Activated CD4-positive, alpha-beta T cell treated with anti-CD3 and anti-CD28 coated beads for 48 hours (primary cell): ENCODE data around the gene OR9A4.
"Not testable (repeated sequence)": the region's sequence is repeated elsewhere in the genome, so short reads cannot be mapped to it uniquely, and the experiment has no call there.

Source experiments
- DNase-seq: peaks from one replicate; pipeline ENCODE4 v3.0.0-alpha.2; 2020

The OR9A4 gene, protein sequence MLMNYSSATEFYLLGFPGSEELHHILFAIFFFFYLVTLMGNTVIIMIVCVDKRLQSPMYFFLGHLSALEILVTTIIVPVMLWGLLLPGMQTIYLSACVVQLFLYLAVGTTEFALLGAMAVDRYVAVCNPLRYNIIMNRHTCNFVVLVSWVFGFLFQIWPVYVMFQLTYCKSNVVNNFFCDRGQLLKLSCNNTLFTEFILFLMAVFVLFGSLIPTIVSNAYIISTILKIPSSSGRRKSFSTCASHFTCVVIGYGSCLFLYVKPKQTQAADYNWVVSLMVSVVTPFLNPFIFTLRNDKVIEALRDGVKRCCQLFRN

DNA sequence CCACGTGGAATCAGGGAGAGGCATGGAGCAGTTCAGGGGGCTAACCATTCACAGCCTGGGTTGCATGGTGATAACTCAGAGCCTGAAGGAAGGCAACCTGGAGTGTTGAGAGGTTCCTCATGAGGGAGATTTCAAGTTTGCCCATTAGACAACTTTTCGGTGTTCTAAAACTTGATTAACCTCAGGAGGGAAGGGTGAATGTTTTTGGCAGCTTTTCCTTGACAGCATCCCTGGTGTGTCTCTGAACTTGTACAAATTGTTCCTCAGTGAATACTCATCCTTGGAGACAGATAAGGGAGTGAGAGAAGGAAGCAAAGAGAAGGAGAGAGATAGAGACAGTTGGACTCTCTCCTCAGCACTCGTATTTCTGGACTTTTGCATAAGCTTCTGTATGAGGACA lies at the start of gene OR9A4:
Gene OR9A4 (plus strand): TSS at position 301 of the 400 bp plus-strand sequence. CDS start 2,477 bp downstream, outside the sequence.
- no peak for DNase-seq

GRCh38 chr7:141866974-141867373 lies 49.2 kb upstream of the OR9A4 start:
- DNase-seq: no peak

- no peak for DNase-seq
These were observed 43.3 kb upstream of the OR9A4 start for GRCh38 chr7:141872931-141873330.

- no peak for DNase-seq
These were observed 41.4 kb upstream of the OR9A4 start for GRCh38 chr7:141874787-141875186.

- DNase-seq: no peak
These were observed 40.7 kb upstream of the OR9A4 start for GRCh38 chr7:141875453-141875852.

DNA sequence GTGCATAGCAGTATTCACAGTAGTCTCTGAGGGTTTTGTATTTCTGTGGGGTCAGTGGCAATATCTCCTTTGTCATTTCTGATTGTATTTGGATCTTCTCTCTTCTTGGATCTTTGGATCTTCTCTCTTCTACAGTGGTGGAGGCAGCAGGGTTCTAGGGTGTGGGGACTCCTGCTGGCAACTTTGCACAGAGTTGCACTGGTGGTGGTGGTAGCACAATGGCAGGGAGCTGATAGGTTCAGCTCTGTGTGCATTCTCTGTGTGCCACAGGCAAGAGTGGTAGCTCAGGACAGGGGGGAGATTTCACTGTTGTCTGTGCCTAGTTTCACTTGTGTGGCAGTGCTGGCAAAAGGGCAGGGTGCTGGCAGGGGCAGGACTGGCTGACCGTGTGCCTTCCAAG lies 39.8 kb upstream of the OR9A4 start:
- DNase-seq: no peak

- DNase-seq: no peak
These were observed 38.8 kb upstream of the OR9A4 start for GRCh38 chr7:141877365-141877764.

DNA sequence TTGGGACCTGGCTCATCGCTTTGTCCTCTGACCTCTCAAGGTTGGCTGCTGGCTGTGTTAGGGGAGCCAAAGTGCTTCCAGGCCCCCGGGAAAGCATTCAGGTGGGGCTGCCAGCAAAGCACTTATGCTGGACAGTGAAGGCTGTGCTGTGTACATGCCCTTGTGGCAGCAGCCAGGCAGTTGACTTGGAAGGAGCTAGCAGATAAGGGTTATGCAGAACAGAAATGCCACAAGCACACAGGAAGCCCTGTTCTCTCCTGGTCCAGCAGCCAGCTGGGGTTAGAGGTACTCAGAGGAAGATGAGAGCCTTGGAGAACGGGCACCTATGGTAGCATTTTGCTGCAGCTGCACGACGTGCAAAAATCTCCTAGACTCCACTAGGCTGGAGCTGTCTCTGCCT lies 35.2 kb upstream of the OR9A4 start:
- no peak for DNase-seq

DNA sequence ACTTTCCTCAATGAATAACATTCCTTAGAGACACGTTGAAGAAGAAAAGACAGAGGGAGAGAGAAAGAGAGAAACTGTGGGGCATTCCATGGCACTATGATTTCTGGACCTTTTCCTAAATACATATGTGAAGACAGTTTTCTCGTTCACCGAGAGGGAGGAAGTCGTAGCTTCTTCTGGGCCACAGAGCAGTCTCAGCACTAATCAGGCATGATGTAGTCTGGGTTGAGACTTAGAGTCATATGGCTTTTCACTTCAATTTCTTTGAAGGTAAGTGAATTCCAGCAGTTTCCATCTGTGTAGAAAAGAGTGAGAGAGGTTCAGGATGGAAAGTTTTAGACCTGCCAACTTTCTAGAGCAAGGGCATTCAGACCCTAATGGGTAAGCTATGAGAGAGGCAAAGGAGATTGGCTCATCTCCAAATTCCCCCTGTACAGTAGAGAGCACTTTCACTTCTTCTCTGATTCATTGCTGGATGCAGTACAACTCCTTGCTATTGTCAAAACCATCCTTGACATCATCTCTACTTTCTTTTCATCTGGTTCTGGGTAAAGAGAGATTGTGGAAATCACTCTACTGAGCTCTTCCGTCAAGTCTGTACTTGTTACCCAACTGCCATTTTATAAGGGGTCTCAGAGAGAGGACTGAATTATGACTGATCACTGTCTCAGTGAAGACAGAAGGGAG lies 31.5 kb upstream of the OR9A4 start:
- no peak for DNase-seq

DNA sequence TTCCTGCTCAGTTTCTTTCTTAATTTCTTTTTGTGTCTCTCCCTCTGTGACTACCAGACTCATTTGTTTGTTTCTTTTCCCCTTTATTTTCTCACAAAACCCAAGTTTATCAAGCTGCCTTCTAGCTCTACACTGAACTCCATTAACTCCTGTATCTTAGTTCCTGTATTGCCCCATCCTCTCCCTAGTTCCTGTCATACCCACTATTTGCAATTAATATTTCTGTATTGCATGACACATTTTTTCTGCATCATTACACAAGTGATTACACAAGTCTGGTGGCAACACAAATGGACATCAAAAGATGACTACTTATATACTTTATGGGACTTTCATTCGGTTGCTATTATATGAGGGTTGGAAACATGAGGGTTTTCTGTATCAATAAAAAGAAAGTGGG lies 26.9 kb upstream of the OR9A4 start:
- DNase-seq: no peak

DNA sequence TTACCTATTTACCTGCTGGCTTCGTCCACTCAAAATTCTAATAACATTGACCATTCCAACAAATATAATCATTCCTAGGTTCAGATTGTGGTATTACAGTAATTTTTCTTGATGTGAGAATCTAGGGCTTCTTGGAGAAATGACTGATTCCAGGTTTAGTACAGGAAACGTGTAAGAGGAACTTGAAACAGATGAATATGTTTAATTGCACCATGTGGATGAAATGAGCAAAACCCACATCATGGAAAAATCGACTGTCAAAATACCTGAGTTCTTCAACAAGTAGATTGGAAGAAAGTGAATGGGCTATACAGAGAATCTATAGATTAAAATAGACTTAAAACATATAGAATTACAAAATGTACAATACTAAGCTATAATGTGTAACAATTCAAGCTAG lies 24.9 kb upstream of the OR9A4 start:
- no peak for DNase-seq

- not testable (repeated sequence) for DNase-seq
These were observed 16.8 kb upstream of the OR9A4 start for GRCh38 chr7:141899366-141899765.

DNA sequence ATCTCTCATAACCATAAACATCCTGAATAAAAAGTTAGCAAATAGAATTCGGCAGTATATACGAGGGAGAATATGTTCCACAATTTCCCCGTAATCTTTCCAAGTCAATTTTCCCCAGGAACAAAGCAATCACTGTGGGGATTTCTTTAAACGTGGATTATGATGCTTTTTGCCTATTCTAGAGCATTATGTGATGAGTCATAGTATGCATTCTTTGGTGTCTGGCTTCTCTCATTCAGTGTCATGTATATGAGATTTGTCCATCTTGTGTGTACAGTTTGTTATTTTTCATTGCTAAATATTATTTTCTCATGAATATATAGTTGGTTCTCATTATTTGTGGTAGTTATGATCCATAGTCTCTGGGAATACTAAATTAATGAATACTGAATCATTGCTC lies 9.9 kb upstream of the OR9A4 start:
- no peak for DNase-seq

DNA sequence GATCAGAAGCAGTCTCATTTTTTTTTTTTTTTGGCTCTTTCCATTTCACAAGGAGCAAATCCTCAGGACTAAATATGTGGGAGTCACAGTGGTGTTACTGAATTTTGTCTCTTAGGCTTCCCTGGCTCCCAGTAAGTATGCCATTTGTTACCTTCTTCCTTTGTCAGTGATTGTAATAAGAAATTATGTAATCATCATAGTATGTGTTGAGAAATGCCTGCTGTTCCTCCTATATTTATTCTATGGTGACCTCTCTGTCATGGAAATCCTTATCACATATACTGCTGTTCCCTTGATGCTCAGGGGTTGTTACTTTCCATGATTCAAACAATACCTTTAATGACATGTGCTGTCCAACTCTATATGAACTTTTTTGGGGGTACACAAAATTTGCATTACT lies 4.8 kb upstream of the OR9A4 start:
- DNase-seq: no peak

- DNase-seq: no peak
These were observed 634 bp upstream of the OR9A4 start for GRCh38 chr7:141915565-141915964.

DNA sequence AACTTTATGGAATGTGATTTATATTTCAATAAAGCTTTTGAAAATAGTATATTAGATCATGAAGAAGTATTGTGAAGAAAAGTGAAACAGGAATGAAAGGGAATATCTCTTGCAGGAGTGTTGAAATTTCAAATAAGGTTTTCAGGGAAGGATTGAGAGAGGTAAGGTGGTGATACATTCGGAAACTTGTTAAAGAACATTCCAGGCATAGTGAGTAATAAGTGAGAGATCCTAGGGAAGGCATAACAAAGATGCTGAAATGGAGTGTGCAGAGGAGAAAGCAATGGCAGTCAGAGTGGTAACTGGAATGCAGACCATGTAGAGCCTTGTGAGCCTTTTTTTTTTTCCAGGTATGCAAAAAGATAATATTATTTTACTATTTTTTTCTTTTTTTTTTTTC lies 4.1 kb downstream of the OR9A4 start:
- no peak for DNase-seq

GRCh38 chr7:141928146-141928844 lies 12.1 kb downstream of the OR9A4 start:
- DNase-seq: no peak

GRCh38 chr7:141928845-141929195 lies 12.6 kb downstream of the OR9A4 start:
- no peak for DNase-seq

- no peak for DNase-seq
These were observed 14.0 kb downstream of the OR9A4 start for GRCh38 chr7:141930211-141930610.

DNA sequence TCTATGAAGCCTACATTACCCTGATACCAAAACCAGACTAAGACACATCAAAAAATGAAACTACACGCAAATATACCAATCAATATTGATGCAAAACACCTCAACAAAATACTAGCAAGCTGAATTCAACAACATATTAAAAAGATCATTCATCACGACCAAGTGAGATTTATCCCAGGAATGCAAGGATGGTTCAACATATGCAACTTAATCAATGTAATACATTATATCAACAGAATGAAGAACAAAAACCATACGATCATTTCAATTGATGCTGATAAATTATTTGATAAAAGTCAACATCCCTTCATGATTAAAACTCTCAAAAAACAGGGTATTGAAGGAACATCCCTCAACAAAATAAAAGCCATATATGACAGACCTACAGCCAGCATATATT lies 24.9 kb downstream of the OR9A4 start:
- DNase-seq: no peak

DNA sequence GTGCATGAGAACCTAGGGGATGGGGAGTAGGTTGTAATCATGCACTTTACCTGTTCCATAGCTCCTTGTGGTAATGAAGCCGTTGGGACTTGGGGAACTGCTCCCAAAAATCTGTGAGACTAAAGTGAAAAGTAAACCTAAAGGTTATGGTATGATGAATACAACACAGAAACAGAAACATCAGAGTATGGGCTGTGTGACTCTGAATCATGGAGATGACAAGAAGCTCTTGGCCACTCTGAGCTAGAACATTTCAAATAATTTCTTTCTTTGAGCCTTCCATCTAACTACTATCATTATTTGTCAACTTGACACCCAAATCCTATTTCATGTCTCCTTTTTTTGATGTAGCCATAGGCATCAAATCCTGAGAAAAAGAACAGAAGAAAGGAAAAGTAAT lies 27.6 kb downstream of the OR9A4 start:
- DNase-seq: no peak

DNA sequence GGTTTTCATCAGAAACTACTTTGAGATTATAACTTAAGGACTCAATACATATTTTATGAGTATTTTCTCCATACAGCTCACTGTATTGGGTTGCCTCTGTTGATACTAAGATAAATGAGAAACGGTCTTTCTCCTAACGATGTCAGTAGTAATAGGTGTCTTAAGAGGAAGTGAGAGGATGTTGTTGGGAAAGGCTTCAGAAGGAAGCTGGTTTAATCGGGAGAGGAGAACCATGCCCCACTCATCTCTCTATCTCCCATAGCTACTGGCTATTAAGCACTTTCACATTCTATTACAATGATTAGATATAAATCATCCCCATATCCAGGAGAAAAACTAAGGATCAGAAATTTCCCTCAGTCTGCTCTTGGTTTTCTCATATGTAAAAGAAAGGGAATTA lies 28.6 kb downstream of the OR9A4 start:
- DNase-seq: no peak

DNA sequence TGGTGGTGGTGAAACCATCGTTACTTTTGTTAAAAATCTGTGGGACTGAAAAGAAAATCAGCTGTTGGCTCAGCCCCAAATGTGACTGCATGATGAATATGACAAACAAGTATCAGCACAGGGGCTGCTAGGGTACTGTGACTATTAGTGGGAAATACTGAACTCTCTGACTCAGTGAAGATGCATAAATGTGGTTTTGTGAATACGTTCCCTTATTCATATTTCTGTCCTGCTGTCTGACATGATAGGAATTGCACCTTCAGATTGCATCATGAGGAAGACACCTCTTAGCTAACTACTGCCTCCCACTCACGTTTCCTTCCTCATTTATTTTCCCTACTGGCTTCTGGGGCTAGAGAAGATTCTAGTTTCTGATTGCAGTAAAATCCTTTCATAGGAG lies 29.2 kb downstream of the OR9A4 start:
- peak; percentile 25 for DNase-seq

DNA sequence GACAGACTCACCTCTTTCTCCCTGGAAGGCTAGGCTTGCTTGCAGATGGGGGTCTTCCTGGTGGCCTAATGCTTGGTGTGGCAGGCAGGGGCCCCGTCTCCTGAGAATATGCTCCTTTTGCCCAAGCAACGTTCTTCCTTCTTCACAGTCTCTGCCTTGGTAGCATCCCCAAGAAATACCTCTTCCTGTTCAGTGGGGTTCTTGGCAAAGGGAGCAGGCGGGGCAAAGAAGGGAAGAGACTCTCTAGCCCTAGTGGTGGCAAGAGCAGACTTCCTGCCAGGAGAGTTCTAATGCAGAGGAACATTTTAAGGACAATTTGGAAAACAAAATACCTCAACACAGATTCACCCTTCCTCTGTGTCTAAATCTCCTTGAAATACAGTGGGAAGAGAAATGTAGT lies 30.6 kb downstream of the OR9A4 start, which contains the start of gene CLEC5A:
Gene CLEC5A (minus strand): TSS at position 179 of the 400 bp plus-strand sequence. CDS start 682 bp downstream, outside the sequence.
- no peak for DNase-seq
